ENCODE data around the gene PMS1.

Gene PMS1

DNA sequence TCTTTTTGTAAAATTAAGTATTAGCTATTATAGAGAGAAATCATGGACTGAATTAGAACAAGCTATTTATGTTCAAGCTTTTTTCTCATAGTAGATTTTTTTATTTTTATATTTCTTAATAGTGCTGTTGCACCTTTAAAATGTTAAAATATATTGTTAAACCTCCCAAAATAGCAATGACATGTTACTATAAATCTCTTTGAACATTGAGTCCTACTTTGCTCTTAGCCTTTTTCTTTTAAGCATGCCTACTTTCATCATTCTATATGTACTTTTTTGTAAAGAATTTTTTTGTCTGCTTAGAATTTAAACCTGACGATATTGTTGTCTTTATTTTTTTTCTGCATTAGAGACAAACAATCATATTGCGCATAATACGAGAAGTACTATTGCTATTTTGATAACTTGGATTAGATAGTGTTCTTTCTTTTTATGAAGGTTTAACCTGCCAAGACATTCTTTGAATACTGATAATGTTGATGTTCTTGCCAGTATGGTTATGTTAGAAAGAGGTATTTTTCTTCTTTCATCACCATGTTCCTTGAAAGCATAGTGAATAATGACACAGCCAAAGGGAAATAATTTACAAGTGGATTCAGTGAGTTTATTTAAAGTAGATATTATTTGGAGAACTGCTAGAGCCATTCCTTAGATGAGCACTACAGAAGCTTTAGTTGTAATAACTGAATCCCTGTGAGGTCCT is 40.6 kb downstream of the PMS1 start:
- no peaks in the 10 kb centered on the region for H3K9me3 ChIP-seq (ENCODE audit: insufficient read depth, low read length)
- H3K4me3 ChIP-seq (ENCODE audit: insufficient read depth, low read length, poor library complexity, severe bottlenecking), result no peak overlapping the region
- TF ChIP-seq, protein P1, sequence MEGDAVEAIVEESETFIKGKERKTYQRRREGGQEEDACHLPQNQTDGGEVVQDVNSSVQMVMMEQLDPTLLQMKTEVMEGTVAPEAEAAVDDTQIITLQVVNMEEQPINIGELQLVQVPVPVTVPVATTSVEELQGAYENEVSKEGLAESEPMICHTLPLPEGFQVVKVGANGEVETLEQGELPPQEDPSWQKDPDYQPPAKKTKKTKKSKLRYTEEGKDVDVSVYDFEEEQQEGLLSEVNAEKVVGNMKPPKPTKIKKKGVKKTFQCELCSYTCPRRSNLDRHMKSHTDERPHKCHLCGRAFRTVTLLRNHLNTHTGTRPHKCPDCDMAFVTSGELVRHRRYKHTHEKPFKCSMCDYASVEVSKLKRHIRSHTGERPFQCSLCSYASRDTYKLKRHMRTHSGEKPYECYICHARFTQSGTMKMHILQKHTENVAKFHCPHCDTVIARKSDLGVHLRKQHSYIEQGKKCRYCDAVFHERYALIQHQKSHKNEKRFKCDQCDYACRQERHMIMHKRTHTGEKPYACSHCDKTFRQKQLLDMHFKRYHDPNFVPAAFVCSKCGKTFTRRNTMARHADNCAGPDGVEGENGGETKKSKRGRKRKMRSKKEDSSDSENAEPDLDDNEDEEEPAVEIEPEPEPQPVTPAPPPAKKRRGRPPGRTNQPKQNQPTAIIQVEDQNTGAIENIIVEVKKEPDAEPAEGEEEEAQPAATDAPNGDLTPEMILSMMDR (IDR thresholded peaks at IDR 0.05; ENCODE audit: insufficient read depth, low read length, poor library complexity, severe bottlenecking), result no peak
- no peak for TF ChIP-seq EZH2phosphoT487 (conservative IDR thresholded peaks at IDR 0.05; ENCODE audit: low read length)
- peaks cover 21% of the 10 kb centered on the region; the same call in 1 of the 2 replicates for H3K36me3 ChIP-seq (ENCODE audit: low read length)
- no peak overlapping the region for H3K9ac ChIP-seq (ENCODE audit: low read length)
- 0 out of 2 replicates have a peak, but pooled peaks cover 4% of the 10 kb centered on the region for H3F3A ChIP-seq (ENCODE audit: insufficient read depth)
- no peaks in the 10 kb centered on the region for H3K27me3 ChIP-seq (ENCODE audit: low read length)
- H3K27ac ChIP-seq (ENCODE audit: low read depth, low read length), result no peak overlapping the region
- H3K9me2 ChIP-seq (replicated peaks; ENCODE audit: insufficient read depth, low read length), result no peaks in the 10 kb centered on the region
- H2AFZ ChIP-seq (ENCODE audit: low read depth, low read length, severe bottlenecking), result no peak overlapping the region
- H4K20me1 ChIP-seq (ENCODE audit: low read depth, low read length), result peaks cover 7% of the 10 kb centered on the region
- H3K79me2 ChIP-seq (ENCODE audit: insufficient read depth, low read length), result peaks cover 19% of the 10 kb centered on the region
- H3K4me2 ChIP-seq (ENCODE audit: low read depth, low read length, poor library complexity, severe bottlenecking), result no peak overlapping the region

DNA sequence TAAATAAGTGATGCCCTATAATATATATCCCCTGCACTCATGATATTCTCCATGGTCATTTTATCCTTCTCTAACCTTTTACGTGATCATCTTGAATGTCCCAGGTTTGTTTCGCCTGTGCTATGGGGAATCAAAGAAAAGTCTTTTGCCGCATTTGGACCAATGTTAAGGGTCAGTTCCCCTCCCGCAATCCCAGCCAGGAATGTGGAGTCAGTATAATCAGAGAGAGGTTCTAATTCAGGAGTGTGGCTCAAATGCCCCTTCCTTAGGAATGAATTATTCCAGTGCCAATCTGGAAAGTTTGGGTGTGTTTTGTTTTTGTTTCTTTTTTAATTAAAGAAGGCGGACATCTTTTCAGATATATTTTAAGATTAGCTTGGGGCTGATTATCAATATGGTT is 41.8 kb downstream of the PMS1 start:
- no peak for TF ChIP-seq EZH2phosphoT487 (conservative IDR thresholded peaks at IDR 0.05; ENCODE audit: low read length)
- TF ChIP-seq, protein P1 (IDR thresholded peaks at IDR 0.05; ENCODE audit: insufficient read depth, low read length, poor library complexity, severe bottlenecking), result no peak
- Histone ChIP-seq H3K4me3 (ENCODE audit: insufficient read depth, low read length, poor library complexity, severe bottlenecking) (no peak overlapping the region), H3K27ac (ENCODE audit: low read depth, low read length) (no peak overlapping the region), H3K9me3 (ENCODE audit: insufficient read depth, low read length) (no peaks in the 10 kb centered on the region), H3K36me3 (ENCODE audit: low read length) (peaks cover 21% of the 10 kb centered on the region; the same call in 1 of the 2 replicates), H2AFZ (ENCODE audit: low read depth, low read length, severe bottlenecking) (no peak overlapping the region), H3K4me2 (ENCODE audit: low read depth, low read length, poor library complexity, severe bottlenecking) (no peak overlapping the region), H3K9ac (ENCODE audit: low read length) (no peak overlapping the region), H3K79me2 (ENCODE audit: insufficient read depth, low read length) (peaks cover 22% of the 10 kb centered on the region), H4K20me1 (ENCODE audit: low read depth, low read length) (peaks cover 7% of the 10 kb centered on the region), H3K27me3 (ENCODE audit: low read length) (no peaks in the 10 kb centered on the region), H3K9me2 (replicated peaks; ENCODE audit: insufficient read depth, low read length) (no peaks in the 10 kb centered on the region), H3F3A (ENCODE audit: insufficient read depth) (0 out of 2 replicates have a peak, but pooled peaks cover 4% of the 10 kb centered on the region)

DNA sequence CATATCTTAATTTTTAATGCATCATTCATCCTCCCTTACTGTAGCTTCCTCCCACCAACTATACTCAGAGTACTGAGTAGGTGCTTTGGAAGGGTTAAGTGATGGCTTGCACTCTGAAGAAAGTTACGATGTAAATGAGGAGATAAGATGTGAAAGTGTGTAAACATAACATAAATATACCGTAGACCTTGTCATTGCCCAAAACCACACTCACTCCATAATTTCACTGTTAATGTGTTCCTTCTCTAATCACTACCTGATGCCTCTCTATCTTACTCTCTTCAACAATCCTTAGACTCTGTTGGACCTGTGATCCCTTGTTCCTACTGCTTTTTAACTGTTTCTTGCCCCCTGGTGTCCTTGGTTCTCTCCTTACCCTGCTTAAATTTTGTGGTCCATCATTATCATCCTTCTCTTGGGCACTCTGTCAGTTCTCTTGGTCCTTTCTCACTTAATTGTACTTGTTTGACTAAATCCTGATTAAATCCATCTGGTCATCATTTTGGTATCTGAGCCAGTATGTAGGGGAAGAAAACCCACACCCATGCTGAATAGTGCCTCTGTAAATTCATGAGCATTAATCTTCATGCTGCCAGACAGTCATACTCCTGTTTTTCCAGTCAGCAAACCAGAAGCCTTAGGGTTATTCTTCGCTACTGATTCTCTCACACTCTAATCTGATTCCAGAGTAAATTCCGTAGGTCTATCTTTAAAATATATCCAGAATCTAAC is 45.0 kb downstream of the PMS1 start:
- H3F3A ChIP-seq (ENCODE audit: insufficient read depth), result 0 out of 2 replicates have a peak, but pooled peaks cover 4% of the 10 kb centered on the region
- H4K20me1 ChIP-seq (ENCODE audit: low read depth, low read length), result peaks cover 7% of the 10 kb centered on the region
- peaks cover 28% of the 10 kb centered on the region for H3K79me2 ChIP-seq (ENCODE audit: insufficient read depth, low read length)
- H3K4me3 ChIP-seq (ENCODE audit: insufficient read depth, low read length, poor library complexity, severe bottlenecking), result no peak overlapping the region
- H3K9ac ChIP-seq (ENCODE audit: low read length), result no peak overlapping the region
- no peaks in the 10 kb centered on the region for H3K9me3 ChIP-seq (ENCODE audit: insufficient read depth, low read length)
- peaks cover 21% of the 10 kb centered on the region; the same call in 1 of the 2 replicates for H3K36me3 ChIP-seq (ENCODE audit: low read length)
- no peaks in the 10 kb centered on the region for H3K27me3 ChIP-seq (ENCODE audit: low read length)
- no peak overlapping the region for H3K27ac ChIP-seq (ENCODE audit: low read depth, low read length)
- no peak for TF ChIP-seq EZH2phosphoT487 (conservative IDR thresholded peaks at IDR 0.05; ENCODE audit: low read length)
- TF ChIP-seq, protein P1 (IDR thresholded peaks at IDR 0.05; ENCODE audit: insufficient read depth, low read length, poor library complexity, severe bottlenecking), result no peak
- no peak overlapping the region for H2AFZ ChIP-seq (ENCODE audit: low read depth, low read length, severe bottlenecking)
- no peak overlapping the region for H3K4me2 ChIP-seq (ENCODE audit: low read depth, low read length, poor library complexity, severe bottlenecking)
- H3K9me2 ChIP-seq (replicated peaks; ENCODE audit: insufficient read depth, low read length), result no peaks in the 10 kb centered on the region
